GM21619 (cell line): ENCODE results near the gene CLK3.
"Not testable (repeated sequence)": the region's sequence is repeated elsewhere in the genome, so short reads cannot be mapped to it uniquely, and the experiment has no call there.

Source experiments
- ATAC-seq: cut with Tn5 transposase; IDR thresholded peaks from one replicate; pipeline ENCODE4 v1.9.1; 2021; ENCODE audit not compliant: unreplicated experiment

CLK3 gene

GRCh38 chr15:74620636-74621545, 5.3 kb downstream of the CLK3 start:
- peak; percentile 50 for ATAC-seq

GRCh38 chr15:74621546-74621920, 5.9 kb downstream of the CLK3 start:
- ATAC-seq: no peak

GRCh38 chr15:74621936-74622335, 6.3 kb downstream of the CLK3 start:
- no peak for ATAC-seq

GRCh38 chr15:74622758-74623157, 7.1 kb downstream of the CLK3 start:
- no peak for ATAC-seq

GRCh38 chr15:74624020-74624602, 8.5 kb downstream of the CLK3 start:
- no peak for ATAC-seq

- ATAC-seq: no peak
Observed at GRCh38 chr15:74625693-74626092, 10.1 kb downstream of the CLK3 start.

GRCh38 chr15:74626336-74626735, 10.7 kb downstream of the CLK3 start:
- ATAC-seq: no peak

- peak; percentile 53 for ATAC-seq
Observed at GRCh38 chr15:74626752-74627692, 11.4 kb downstream of the CLK3 start.

- no peak for ATAC-seq
Observed at GRCh38 chr15:74627766-74628165, 12.1 kb downstream of the CLK3 start.

- no peak for ATAC-seq
Observed at GRCh38 chr15:74628199-74628598, 12.6 kb downstream of the CLK3 start.

GRCh38 chr15:74628949-74629348, 13.3 kb downstream of the CLK3 start:
- no peak for ATAC-seq

GRCh38 chr15:74629696-74630095, 14.1 kb downstream of the CLK3 start:
- not testable (repeated sequence) for ATAC-seq

GRCh38 chr15:74630284-74631086, 14.8 kb downstream of the CLK3 start:
- no peak for ATAC-seq

- ATAC-seq: no peak
Observed at GRCh38 chr15:74631087-74631385, 15.4 kb downstream of the CLK3 start.

- ATAC-seq: no peak
Observed at GRCh38 chr15:74631408-74631807, 15.8 kb downstream of the CLK3 start.

GRCh38 chr15:74631935-74632560, 16.4 kb downstream of the CLK3 start:
- ATAC-seq: no peak

GRCh38 chr15:74632601-74633000, 17.0 kb downstream of the CLK3 start:
- no peak for ATAC-seq

- ATAC-seq: no peak
Observed at GRCh38 chr15:74633781-74634180, 18.1 kb downstream of the CLK3 start.

GRCh38 chr15:74635228-74635627, 19.6 kb downstream of the CLK3 start:
- ATAC-seq: no peak

- no peak for ATAC-seq
Observed at GRCh38 chr15:74636984-74637383, 21.3 kb downstream of the CLK3 start.
